ENCODE results near the gene PCARE. TPM values are rescaled to one million over a fixed set of nuclear protein-coding genes. Genes with fewer than 3 reads are reported as not detected.

Gene PCARE
- total and polyA plus RNA-seq, 2 experiments from 2014 or later = not detected

DNA sequence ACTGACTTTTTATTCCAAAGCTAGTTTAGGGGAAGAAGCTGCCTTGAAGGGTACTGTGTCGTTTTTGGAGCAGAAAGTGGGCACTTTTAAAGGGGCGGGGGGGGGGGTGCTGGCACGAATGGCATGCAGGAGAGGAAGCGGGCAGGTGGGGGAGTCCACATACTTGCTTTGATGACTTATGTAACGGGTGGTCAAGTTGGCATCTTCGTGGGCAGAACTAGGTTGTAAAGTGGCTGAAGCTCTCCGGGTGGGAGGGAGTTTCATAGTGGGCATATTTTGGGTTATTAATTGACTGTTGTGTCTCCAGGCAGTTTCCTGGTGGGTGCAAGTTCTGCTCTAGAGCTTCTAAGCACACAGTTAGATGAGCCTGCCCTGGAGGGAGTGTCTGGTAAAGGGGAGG is 19.9 kb downstream of the PCARE start (continued):
- TF ChIP-seq, protein P1, sequence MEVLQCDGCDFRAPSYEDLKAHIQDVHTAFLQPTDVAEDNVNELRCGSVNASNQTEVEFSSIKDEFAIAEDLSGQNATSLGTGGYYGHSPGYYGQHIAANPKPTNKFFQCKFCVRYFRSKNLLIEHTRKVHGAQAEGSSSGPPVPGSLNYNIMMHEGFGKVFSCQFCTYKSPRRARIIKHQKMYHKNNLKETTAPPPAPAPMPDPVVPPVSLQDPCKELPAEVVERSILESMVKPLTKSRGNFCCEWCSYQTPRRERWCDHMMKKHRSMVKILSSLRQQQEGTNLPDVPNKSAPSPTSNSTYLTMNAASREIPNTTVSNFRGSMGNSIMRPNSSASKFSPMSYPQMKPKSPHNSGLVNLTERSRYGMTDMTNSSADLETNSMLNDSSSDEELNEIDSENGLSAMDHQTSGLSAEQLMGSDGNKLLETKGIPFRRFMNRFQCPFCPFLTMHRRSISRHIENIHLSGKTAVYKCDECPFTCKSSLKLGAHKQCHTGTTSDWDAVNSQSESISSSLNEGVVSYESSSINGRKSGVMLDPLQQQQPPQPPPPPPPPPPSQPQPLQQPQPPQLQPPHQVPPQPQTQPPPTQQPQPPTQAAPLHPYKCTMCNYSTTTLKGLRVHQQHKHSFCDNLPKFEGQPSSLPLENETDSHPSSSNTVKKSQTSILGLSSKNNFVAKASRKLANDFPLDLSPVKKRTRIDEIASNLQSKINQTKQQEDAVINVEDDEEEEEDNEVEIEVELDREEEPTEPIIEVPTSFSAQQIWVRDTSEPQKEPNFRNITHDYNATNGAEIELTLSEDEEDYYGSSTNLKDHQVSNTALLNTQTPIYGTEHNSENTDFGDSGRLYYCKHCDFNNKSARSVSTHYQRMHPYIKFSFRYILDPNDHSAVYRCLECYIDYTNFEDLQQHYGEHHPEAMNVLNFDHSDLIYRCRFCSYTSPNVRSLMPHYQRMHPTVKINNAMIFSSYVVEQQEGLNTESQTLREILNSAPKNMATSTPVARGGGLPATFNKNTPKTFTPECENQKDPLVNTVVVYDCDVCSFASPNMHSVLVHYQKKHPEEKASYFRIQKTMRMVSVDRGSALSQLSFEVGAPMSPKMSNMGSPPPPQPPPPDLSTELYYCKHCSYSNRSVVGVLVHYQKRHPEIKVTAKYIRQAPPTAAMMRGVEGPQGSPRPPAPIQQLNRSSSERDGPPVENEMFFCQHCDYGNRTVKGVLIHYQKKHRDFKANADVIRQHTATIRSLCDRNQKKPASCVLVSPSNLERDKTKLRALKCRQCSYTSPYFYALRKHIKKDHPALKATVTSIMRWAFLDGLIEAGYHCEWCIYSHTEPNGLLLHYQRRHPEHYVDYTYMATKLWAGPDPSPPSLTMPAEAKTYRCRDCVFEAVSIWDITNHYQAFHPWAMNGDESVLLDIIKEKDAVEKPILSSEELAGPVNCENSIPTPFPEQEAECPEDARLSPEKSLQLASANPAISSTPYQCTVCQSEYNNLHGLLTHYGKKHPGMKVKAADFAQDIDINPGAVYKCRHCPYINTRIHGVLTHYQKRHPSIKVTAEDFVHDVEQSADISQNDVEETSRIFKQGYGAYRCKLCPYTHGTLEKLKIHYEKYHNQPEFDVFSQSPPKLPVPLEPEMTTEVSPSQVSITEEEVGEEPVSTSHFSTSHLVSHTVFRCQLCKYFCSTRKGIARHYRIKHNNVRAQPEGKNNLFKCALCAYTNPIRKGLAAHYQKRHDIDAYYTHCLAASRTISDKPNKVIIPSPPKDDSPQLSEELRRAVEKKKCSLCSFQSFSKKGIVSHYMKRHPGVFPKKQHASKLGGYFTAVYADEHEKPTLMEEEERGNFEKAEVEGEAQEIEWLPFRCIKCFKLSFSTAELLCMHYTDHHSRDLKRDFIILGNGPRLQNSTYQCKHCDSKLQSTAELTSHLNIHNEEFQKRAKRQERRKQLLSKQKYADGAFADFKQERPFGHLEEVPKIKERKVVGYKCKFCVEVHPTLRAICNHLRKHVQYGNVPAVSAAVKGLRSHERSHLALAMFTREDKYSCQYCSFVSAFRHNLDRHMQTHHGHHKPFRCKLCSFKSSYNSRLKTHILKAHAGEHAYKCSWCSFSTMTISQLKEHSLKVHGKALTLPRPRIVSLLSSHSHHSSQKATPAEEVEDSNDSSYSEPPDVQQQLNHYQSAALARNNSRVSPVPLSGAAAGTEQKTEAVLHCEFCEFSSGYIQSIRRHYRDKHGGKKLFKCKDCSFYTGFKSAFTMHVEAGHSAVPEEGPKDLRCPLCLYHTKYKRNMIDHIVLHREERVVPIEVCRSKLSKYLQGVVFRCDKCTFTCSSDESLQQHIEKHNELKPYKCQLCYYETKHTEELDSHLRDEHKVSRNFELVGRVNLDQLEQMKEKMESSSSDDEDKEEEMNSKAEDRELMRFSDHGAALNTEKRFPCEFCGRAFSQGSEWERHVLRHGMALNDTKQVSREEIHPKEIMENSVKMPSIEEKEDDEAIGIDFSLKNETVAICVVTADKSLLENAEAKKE (CRISPR knock-in tag; IDR thresholded peaks at IDR 0.05) = no peak

DNA sequence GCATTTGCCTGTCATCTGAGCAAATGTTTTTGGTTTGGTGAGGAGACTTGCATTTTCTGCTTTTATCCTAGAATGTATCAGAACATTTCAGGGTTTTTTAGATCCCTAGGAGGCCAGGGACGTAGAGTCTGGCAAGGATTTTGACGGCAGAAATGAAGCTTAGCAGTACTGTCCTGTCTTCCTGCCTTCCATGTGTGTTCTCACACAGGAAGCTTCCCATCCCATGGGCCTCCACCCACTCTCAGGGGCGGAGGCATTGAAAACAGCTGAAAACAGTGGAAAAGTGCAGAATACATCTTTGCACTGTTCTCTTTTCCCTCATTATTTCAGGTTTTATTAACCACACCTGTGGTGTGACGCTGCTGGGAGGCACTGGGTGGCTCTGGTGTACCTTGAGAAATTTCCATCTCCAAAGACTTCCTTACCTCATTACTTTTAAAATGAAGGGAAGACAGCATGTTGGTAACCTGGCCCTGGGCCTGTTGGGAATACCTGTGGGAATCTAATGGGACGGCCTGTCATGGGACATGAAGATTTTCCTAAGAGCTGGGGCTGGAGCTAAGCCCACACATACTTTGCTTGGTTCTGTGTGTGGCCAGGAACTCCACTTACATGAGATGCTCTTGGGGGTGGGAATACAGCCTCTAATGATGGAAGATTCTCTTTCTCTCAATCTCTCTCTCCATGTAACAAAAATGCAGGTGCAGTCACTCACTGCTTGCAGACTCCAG is 20.5 kb downstream of the PCARE start:
- Histone ChIP-seq H3K4me2 (0 out of 2 replicates have a peak overlapping the region, but pooled peaks have one; percentile 12), H4K20me1 (replicated peaks; ENCODE audit: insufficient read depth) (no peaks in the 10 kb centered on the region), H3K4me1 (ENCODE audit: insufficient read depth) (peaks cover 10% of the 10 kb centered on the region), H3K9me2 (ENCODE audit: insufficient read depth) (no peaks in the 10 kb centered on the region), H3K27me3 (ENCODE audit: insufficient read depth) (no peaks in the 10 kb centered on the region), H3K4me3 (no peak overlapping the region), H3F3A (replicated peaks; ENCODE audit: low read depth) (no peaks in the 10 kb centered on the region), H3K27ac (ENCODE audit: low read depth) (peak overlapping the region; percentile 55; the same call in 1 of the 2 replicates), H3K36me3 (ENCODE audit: insufficient read depth) (no peaks in the 10 kb centered on the region), H2AFZ (peak overlapping the region; percentile 6; the same call in 1 of the 2 replicates), H3K79me2 (replicated peaks; ENCODE audit: insufficient read depth) (no peaks in the 10 kb centered on the region)
- Mint-ChIP-seq H3K36me3 (ENCODE audit: low read depth) (no peaks in the 10 kb centered on the region), H3K9me3 (no peaks in the 10 kb centered on the region), H3K27ac (peak overlapping the region; percentile 51; the same call in 1 of the 2 replicates), H3K4me3 (no peak overlapping the region), H3K4me1 (peaks cover 24% of the 10 kb centered on the region), H3K27me3 (ENCODE audit: insufficient read depth, low read depth, poor library complexity) (peaks cover 7% of the 10 kb centered on the region)
- DNase-seq (ENCODE audit: low spot score) (no peak), ATAC-seq (peak; percentile 47; the same call in 2 of the 3 replicates)
- TF ChIP-seq CTCF (conservative IDR thresholded peaks at IDR 0.05; ENCODE audit: low read depth in 2 of 2) = peak; percentile 16 to 41; a peak in 3 of 4 replicates
- no peak for TF ChIP-seq EZH2phosphoT487 (IDR thresholded peaks at IDR 0.05; ENCODE audit: unreplicated experiment)
